Psoas muscle (tissue), 8 donors: ENCODE results near the gene PRRX2. TPM values are rescaled to one million over a fixed set of nuclear protein-coding genes. Genes with fewer than 3 reads are reported as not detected.
"Not testable (repeated sequence)": the region's sequence is repeated elsewhere in the genome, so short reads cannot be mapped to it uniquely, and the experiment has no call there.

Experiments used
- ATAC-seq, 4 donors: fragments of 200-7000 bp; cut with Tn5 transposase; one replicate each; pipeline ENCODE4 v1.9.1; 2020; ENCODE audit warnings: moderate library complexity in 3 of 4, mild to moderate bottlenecking in 2 of 4
- DNase-seq, 2 donors: peaks; one replicate each; pipeline ENCODE4 v3.0.0-alpha.2; 2020
- H3K27ac ChIP-seq: fragments of 200-600 bp; one replicate; pipeline ENCODE4 v1.8.0; 2022
- H3K27me3 ChIP-seq, 3 donors: fragments of 200-600 bp in 1 of 3; one replicate each; pipeline versions ENCODE4 v1.6.1 to v1.8.0; 2013 to 2022; ENCODE audit warnings: low read length in 2 of 3, mild to moderate bottlenecking in 2 of 3, moderate library complexity in 1 of 3; ENCODE audit not compliant: insufficient read depth in 3 of 3
- H3K36me3 ChIP-seq, 2 donors: fragments of 200-600 bp in 1 of 2; one replicate each; pipeline versions ENCODE4 v1.6.1 to v1.8.0; 2013 to 2022; ENCODE audit warnings: low read depth in 1 of 2, mild to moderate bottlenecking in 1 of 2, moderate library complexity in 1 of 2; ENCODE audit not compliant: insufficient read depth in 1 of 2
- H3K4me1 ChIP-seq: fragments of 200-600 bp; one replicate; pipeline ENCODE4 v1.8.0; 2022
- H3K4me3 ChIP-seq: fragments of 200-600 bp; one replicate; pipeline ENCODE4 v1.8.0; 2022; ENCODE audit warnings: mild to moderate bottlenecking
- H3K9me3 ChIP-seq: fragments of 200-600 bp; one replicate; pipeline ENCODE4 v1.8.0; 2022
- CTCF ChIP-seq: fragments of 200-600 bp; IDR thresholded peaks from one replicate; pipeline ENCODE4 v1.8.0; 2022; ENCODE audit warnings: antibody characterized with exemption
- WGBS, 3 donors: extraction: QIAGEN DNeasy Blood & Tissue Kit; methylation state at CpG; one replicate each; pipeline versions ENCODE4 v1.1.6 to v1.1.7; 2013; 5-methylcytosine and 5-hydroxymethylcytosine counted together
- intact Hi-C, 2 donors: fragments of 100-400 bp; cut with DNase I; formaldehyde crosslinking; loops; one replicate each; pipeline versions ENCODE4 v1.11.0 to v1.14.2; 2022
- polyA plus RNA-seq, 3 donors: library from polyadenylated mRNA; stranded (reverse); fragments of 200-250 nt; gene quantifications; one replicate each; pipeline ENCODE4 v1.2.3, GENCODE V29; 2013
- total RNA-seq, 4 donors: library from RNA; stranded (reverse); fragmentation: NEBNext Ultra II Directional in 2 of 4; extraction: Animal tissue kit (Norgen Biotek cat#: 25700) in 2 of 4; gene quantifications; one replicate each; pipeline versions ENCODE4 v1.2.1 to v1.2.4, GENCODE V29; 2021 to 2023
- donor health status: healthy with polysubstance abuse.
- donor health status: DM: no; HTN: no; CAD: no; lungs with moderate emphysema.
- donor health status: Bipolar disorder and iron deficiency.
- donor health status: healthy.
- donor health status: DM: yes; HTN: yes; CAD: no.
- donor health status: DM: no; HTN: no; CAD: no.
- donor health status: DM: no; HTN: no; CAD: no.
- donor health status: DM: yes; HTN: yes; CAD: no.

Gene PRRX2
- total and polyA plus RNA-seq, 7 donors = 0.03 to 1.1 (median 0.49) TPM

GRCh38 chr9:129756191-129756590 lies 90.7 kb downstream of the PRRX2 start:
- peaks cover 0 to 47% (median 12%) of the 10 kb centered on the region in 3 donors for H3K27me3 ChIP-seq
- H3K9me3 ChIP-seq = no peaks in the 10 kb centered on the region
- no peak overlapping the region for H3K4me3 ChIP-seq
- no peak overlapping the region for H3K27ac ChIP-seq
- intact Hi-C loops = no loop called here
- DNase-seq (no peak), ATAC-seq (no peak)
- no peaks in the 10 kb centered on the region for H3K4me1 ChIP-seq
- 85 to 87% (median 87%) methylated on average over 6 of the region's 6 CpGs for WGBS, 3 donors
- H3K36me3 ChIP-seq = no peaks in the 10 kb centered on the region
- no peak for TF ChIP-seq CTCF

- Histone ChIP-seq H3K4me3 (no peak overlapping the region), H3K27me3 (peaks cover 0 to 42% (median 8%) of the 10 kb centered on the region in 3 donors), H3K9me3 (no peaks in the 10 kb centered on the region), H3K4me1 (no peaks in the 10 kb centered on the region), H3K36me3 (no peaks in the 10 kb centered on the region), H3K27ac (no peak overlapping the region)
- ATAC-seq (no peak), DNase-seq (no peak)
- WGBS, 3 donors = 68% methylated on average over 9 of the region's 9 CpGs
- TF ChIP-seq CTCF = no peak
- intact Hi-C loops = no loop called here
Measured at GRCh38 chr9:129757045-129757444, 91.6 kb downstream of the PRRX2 start.

- TF ChIP-seq CTCF = no peak
- H3K27ac ChIP-seq = no peak overlapping the region
- intact Hi-C loops = no loop called here
- peaks cover 0 to 24% (median 5%) of the 10 kb centered on the region in 3 donors for H3K27me3 ChIP-seq
- no peaks in the 10 kb centered on the region for H3K4me1 ChIP-seq
- whole genome bisulfite sequencing, 3 donors = 55 to 71% (median 66%) methylated on average over 4 of the region's 4 CpGs
- ATAC-seq (no peak), DNase-seq (no peak)
- no peaks in the 10 kb centered on the region for H3K36me3 ChIP-seq
- H3K9me3 ChIP-seq = no peaks in the 10 kb centered on the region
- no peak overlapping the region for H3K4me3 ChIP-seq
Measured at GRCh38 chr9:129759319-129759718, 93.9 kb downstream of the PRRX2 start.

GRCh38 chr9:129759804-129760502 lies 94.5 kb downstream of the PRRX2 start:
- ATAC-seq = no peak
- no peak overlapping the region for H3K27ac ChIP-seq

GRCh38 chr9:129760784-129761183 lies 95.3 kb downstream of the PRRX2 start:
- peaks cover 0 to 11% (median 5%) of the 10 kb centered on the region in 3 donors for H3K27me3 ChIP-seq
- 77 to 85% (median 82%) methylated on average over 7 of the region's 7 CpGs for WGBS, 3 donors
- DNase-seq, ATAC-seq, H3K4me3 ChIP-seq, intact Hi-C loops, H3K27ac ChIP-seq, H3K9me3 ChIP-seq, H3K36me3 ChIP-seq, H3K4me1 ChIP-seq: not testable (repeated sequence)

More at GRCh38 chr9:129759804-129760502, 94.5 kb downstream of the PRRX2 start:
- Histone ChIP-seq H3K4me1 (no peaks in the 10 kb centered on the region), H3K36me3 (no peaks in the 10 kb centered on the region), H3K9me3 (no peaks in the 10 kb centered on the region), H3K27me3 (peaks cover 0 to 18% (median 5%) of the 10 kb centered on the region in 3 donors), H3K4me3 (no peak overlapping the region)
- DNase-seq = no peak
- WGBS, 3 donors = 67 to 79% (median 71%) methylated on average over 13 of the region's 13 CpGs
- TF ChIP-seq CTCF = no peak
- intact Hi-C loops = no loop called here
